ENCODE measurements around the gene SUGCT.

DNA sequence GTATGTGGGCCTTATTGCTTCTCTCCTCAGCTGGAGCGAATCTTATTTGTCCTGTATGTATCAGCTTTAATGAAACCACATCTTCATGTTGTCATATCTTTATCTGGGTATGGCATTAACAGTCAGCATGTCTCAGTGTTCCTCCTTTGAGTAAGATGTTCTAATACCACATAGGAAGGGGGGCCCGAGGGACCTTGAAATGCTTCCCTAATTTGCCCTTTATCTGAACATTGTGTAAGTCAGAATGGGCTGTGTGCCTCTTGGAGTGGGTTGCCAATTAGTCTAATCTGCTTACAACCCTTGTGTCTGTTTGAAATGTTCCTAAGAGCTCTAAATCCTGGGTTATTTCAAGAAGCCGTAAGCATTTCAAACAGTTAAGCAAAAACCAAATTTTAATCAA lies 623.8 kb downstream of the SUGCT start:
- TF ChIP-seq, protein P1, sequence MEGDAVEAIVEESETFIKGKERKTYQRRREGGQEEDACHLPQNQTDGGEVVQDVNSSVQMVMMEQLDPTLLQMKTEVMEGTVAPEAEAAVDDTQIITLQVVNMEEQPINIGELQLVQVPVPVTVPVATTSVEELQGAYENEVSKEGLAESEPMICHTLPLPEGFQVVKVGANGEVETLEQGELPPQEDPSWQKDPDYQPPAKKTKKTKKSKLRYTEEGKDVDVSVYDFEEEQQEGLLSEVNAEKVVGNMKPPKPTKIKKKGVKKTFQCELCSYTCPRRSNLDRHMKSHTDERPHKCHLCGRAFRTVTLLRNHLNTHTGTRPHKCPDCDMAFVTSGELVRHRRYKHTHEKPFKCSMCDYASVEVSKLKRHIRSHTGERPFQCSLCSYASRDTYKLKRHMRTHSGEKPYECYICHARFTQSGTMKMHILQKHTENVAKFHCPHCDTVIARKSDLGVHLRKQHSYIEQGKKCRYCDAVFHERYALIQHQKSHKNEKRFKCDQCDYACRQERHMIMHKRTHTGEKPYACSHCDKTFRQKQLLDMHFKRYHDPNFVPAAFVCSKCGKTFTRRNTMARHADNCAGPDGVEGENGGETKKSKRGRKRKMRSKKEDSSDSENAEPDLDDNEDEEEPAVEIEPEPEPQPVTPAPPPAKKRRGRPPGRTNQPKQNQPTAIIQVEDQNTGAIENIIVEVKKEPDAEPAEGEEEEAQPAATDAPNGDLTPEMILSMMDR (tag by site-specific recombination; IDR thresholded peaks at IDR 0.05): no peak
- no peak for TF ChIP-seq KLF10 (tag by site-specific recombination; IDR thresholded peaks at IDR 0.05)
- TF ChIP-seq ZNF274 (IDR thresholded peaks at IDR 0.05; ENCODE audit: low read length): no peak
- no peak for TF ChIP-seq ZNF274 (tag by site-specific recombination; IDR thresholded peaks at IDR 0.05; ENCODE audit: borderline replicate concordance)
- TF ChIP-seq IKZF3 (tag by site-specific recombination; IDR thresholded peaks at IDR 0.05): no peak
- no peak for TF ChIP-seq ZNF777 (tag by site-specific recombination; IDR thresholded peaks at IDR 0.05; ENCODE audit: borderline replicate concordance)
- TF ChIP-seq SALL2 (tag by site-specific recombination; IDR thresholded peaks at IDR 0.05; ENCODE audit: borderline replicate concordance): no peak
- TF ChIP-seq ZNF585B (tag by site-specific recombination; IDR thresholded peaks at IDR 0.05): no peak
- TF ChIP-seq ZFP41 (tag by site-specific recombination; IDR thresholded peaks at IDR 0.05; ENCODE audit: borderline replicate concordance): no peak
- TF ChIP-seq ZSCAN16 (tag by site-specific recombination; IDR thresholded peaks at IDR 0.05): no peak
- TF ChIP-seq YY1 (tag by site-specific recombination; IDR thresholded peaks at IDR 0.05): no peak
- TF ChIP-seq, protein P2, sequence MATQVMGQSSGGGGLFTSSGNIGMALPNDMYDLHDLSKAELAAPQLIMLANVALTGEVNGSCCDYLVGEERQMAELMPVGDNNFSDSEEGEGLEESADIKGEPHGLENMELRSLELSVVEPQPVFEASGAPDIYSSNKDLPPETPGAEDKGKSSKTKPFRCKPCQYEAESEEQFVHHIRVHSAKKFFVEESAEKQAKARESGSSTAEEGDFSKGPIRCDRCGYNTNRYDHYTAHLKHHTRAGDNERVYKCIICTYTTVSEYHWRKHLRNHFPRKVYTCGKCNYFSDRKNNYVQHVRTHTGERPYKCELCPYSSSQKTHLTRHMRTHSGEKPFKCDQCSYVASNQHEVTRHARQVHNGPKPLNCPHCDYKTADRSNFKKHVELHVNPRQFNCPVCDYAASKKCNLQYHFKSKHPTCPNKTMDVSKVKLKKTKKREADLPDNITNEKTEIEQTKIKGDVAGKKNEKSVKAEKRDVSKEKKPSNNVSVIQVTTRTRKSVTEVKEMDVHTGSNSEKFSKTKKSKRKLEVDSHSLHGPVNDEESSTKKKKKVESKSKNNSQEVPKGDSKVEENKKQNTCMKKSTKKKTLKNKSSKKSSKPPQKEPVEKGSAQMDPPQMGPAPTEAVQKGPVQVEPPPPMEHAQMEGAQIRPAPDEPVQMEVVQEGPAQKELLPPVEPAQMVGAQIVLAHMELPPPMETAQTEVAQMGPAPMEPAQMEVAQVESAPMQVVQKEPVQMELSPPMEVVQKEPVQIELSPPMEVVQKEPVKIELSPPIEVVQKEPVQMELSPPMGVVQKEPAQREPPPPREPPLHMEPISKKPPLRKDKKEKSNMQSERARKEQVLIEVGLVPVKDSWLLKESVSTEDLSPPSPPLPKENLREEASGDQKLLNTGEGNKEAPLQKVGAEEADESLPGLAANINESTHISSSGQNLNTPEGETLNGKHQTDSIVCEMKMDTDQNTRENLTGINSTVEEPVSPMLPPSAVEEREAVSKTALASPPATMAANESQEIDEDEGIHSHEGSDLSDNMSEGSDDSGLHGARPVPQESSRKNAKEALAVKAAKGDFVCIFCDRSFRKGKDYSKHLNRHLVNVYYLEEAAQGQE (tag by site-specific recombination; IDR thresholded peaks at IDR 0.05): no peak

All from HEK293 (cell line).